ENCODE measurements around the gene GTSE1. TPM values are rescaled to one million over a fixed set of nuclear protein-coding genes. Genes with fewer than 3 reads are reported as not detected.

The GTSE1 gene
- total RNA-seq, 1 experiment from 2014 or later: 42.6 TPM

- H3K36me3 Mint-ChIP-seq (ENCODE audit: insufficient read depth in 1 of 3, low read depth in 3 of 3): peaks cover 13 to 55% (median 50%) of the 10 kb centered on the region in 3 experiments; a peak in 6 of 7 replicates
- Histone ChIP-seq H3K4me1 (ENCODE audit: insufficient read depth, low read length) (no peaks in the 10 kb centered on the region; the same call in 1 of the 2 replicates), H4K8ac (replicated peaks; ENCODE audit: insufficient read length, low read depth, low read length) (no peak overlapping the region), H3K27ac (ENCODE audit: insufficient read length, low read depth, low read length) (no peak overlapping the region), H3K9ac (ENCODE audit: extremely low read depth, insufficient read length, low read length) (no peak overlapping the region), H2BK5ac (ENCODE audit: insufficient read length, low read length) (no peak overlapping the region), H3K4me2 (ENCODE audit: insufficient read depth, insufficient read length, low read length) (no peak overlapping the region), H3K9me3 (ENCODE audit: control insufficient read depth, low read depth, low read length) (no peaks in the 10 kb centered on the region), H3K56ac (ENCODE audit: insufficient read length, low read depth, low read length) (no peak overlapping the region), H3K79me2 (ENCODE audit: insufficient read depth, low read length) (no peaks in the 10 kb centered on the region), H3K4ac (ENCODE audit: low read depth, low read length) (no peak overlapping the region), H3T11ph (ENCODE audit: low read length) (no peak overlapping the region), H2AFZ (ENCODE audit: low read length) (no peak overlapping the region), H3K23ac (ENCODE audit: insufficient read length, low read depth, low read length) (no peak overlapping the region), H3K18ac (ENCODE audit: insufficient read length, low read depth, low read length) (no peak overlapping the region), H2AK5ac (ENCODE audit: insufficient read length, low read length) (no peak overlapping the region), H3K27me3 (ENCODE audit: insufficient read depth, low read length) (no peaks in the 10 kb centered on the region), H2BK120ac (ENCODE audit: low read depth, low read length, poor library complexity, severe bottlenecking) (no peak overlapping the region), H4K20me1 (ENCODE audit: control insufficient read depth, insufficient read depth, insufficient read length) (no peaks in the 10 kb centered on the region), H3K23me2 (ENCODE audit: insufficient read length, low read depth, low read length, poor library complexity, severe bottlenecking) (no peaks in the 10 kb centered on the region), H4K5ac (ENCODE audit: insufficient read length, low read depth, low read length) (no peak overlapping the region), H2BK15ac (ENCODE audit: low read depth, low read length) (no peak overlapping the region), H4K91ac (ENCODE audit: insufficient read length, low read depth, low read length) (no peak overlapping the region), H3K14ac (ENCODE audit: insufficient read depth, low read length) (no peak overlapping the region), H3K79me1 (ENCODE audit: insufficient read depth, low read depth, low read length, poor library complexity, severe bottlenecking) (no peaks in the 10 kb centered on the region), H2BK12ac (ENCODE audit: insufficient read length, low read depth, low read length) (no peak overlapping the region), H2BK20ac (ENCODE audit: low read depth, low read length, poor library complexity, severe bottlenecking) (no peak overlapping the region)
- peaks cover 2 to 8% of the 10 kb centered on the region in 2 experiments; a peak in 2 of 5 replicates for H3K9me3 Mint-ChIP-seq
- DNase-seq: no peak
- no CpG with 5 or more reads among the region's 5 CpGs for WGBS (ENCODE audit: extremely low coverage, insufficient read length, low lambda C conversion rate)
- TF ChIP-seq, protein P1, sequence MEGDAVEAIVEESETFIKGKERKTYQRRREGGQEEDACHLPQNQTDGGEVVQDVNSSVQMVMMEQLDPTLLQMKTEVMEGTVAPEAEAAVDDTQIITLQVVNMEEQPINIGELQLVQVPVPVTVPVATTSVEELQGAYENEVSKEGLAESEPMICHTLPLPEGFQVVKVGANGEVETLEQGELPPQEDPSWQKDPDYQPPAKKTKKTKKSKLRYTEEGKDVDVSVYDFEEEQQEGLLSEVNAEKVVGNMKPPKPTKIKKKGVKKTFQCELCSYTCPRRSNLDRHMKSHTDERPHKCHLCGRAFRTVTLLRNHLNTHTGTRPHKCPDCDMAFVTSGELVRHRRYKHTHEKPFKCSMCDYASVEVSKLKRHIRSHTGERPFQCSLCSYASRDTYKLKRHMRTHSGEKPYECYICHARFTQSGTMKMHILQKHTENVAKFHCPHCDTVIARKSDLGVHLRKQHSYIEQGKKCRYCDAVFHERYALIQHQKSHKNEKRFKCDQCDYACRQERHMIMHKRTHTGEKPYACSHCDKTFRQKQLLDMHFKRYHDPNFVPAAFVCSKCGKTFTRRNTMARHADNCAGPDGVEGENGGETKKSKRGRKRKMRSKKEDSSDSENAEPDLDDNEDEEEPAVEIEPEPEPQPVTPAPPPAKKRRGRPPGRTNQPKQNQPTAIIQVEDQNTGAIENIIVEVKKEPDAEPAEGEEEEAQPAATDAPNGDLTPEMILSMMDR (conservative IDR thresholded peaks at IDR 0.05): no peak
- no peaks in the 10 kb centered on the region; the same call in 1 of the 2 replicates for H3K27me3 Mint-ChIP-seq (ENCODE audit: low read depth)
- H3K27ac Mint-ChIP-seq: no peak overlapping the region
- H3K4me1 Mint-ChIP-seq: no peaks in the 10 kb centered on the region; a peak in 1 of 4 replicates
- H3K4me3 Mint-ChIP-seq: no peak overlapping the region
Measured at GRCh38 chr22:46360097-46360496, 63.4 kb downstream of the GTSE1 start.

Measured in H9 (cell line).